Measurements from ENCODE around the gene TAOK1. TPM values are rescaled to one million over a fixed set of nuclear protein-coding genes. Genes with fewer than 3 reads are reported as not detected.

The TAOK1 gene
- total RNA-seq, 1 donor from 2014 or later, result 95.5 TPM

GRCh38 chr17:29562615-29563014 lies 172.5 kb downstream of the TAOK1 start:
- Mint-ChIP-seq H3K4me1 (ENCODE audit: unreplicated experiment) (peaks cover 17% of the 10 kb centered on the region), H3K27me3 (ENCODE audit: unreplicated experiment) (peaks cover 9% of the 10 kb centered on the region), H3K36me3 (ENCODE audit: low read depth, unreplicated experiment) (peaks cover 4% of the 10 kb centered on the region), H3K27ac (ENCODE audit: unreplicated experiment) (no peak overlapping the region), H3K9me3 (ENCODE audit: unreplicated experiment) (no peaks in the 10 kb centered on the region), H3K4me3 (ENCODE audit: unreplicated experiment) (no peak overlapping the region)
- no peak for DNase-seq (ENCODE audit: low spot score)
- TF ChIP-seq CTCF (IDR thresholded peaks at IDR 0.05; ENCODE audit: unreplicated experiment), result no peak

- H3K27ac Mint-ChIP-seq (ENCODE audit: unreplicated experiment), result no peak overlapping the region
- H3K4me3 Mint-ChIP-seq (ENCODE audit: unreplicated experiment), result no peak overlapping the region
- no peak for TF ChIP-seq CTCF (IDR thresholded peaks at IDR 0.05; ENCODE audit: unreplicated experiment)
- peaks cover 19% of the 10 kb centered on the region for H3K4me1 Mint-ChIP-seq (ENCODE audit: unreplicated experiment)
- H3K27me3 Mint-ChIP-seq (ENCODE audit: unreplicated experiment), result peaks cover 9% of the 10 kb centered on the region
- no peak for DNase-seq (ENCODE audit: low spot score)
- peaks cover 4% of the 10 kb centered on the region for H3K36me3 Mint-ChIP-seq (ENCODE audit: low read depth, unreplicated experiment)
- H3K9me3 Mint-ChIP-seq (ENCODE audit: unreplicated experiment), result no peaks in the 10 kb centered on the region
Observed at GRCh38 chr17:29563816-29564215, 173.7 kb downstream of the TAOK1 start.

GRCh38 chr17:29565643-29566472 lies 175.7 kb downstream of the TAOK1 start:
- H3K9me3 Mint-ChIP-seq (ENCODE audit: unreplicated experiment), result no peaks in the 10 kb centered on the region
- DNase-seq (ENCODE audit: low spot score), result no peak
- H3K36me3 Mint-ChIP-seq (ENCODE audit: low read depth, unreplicated experiment), result peaks cover 7% of the 10 kb centered on the region
- H3K4me1 Mint-ChIP-seq (ENCODE audit: unreplicated experiment), result peaks cover 19% of the 10 kb centered on the region
- H3K27me3 Mint-ChIP-seq (ENCODE audit: unreplicated experiment), result peaks cover 14% of the 10 kb centered on the region
- no peak overlapping the region for H3K27ac Mint-ChIP-seq (ENCODE audit: unreplicated experiment)
- TF ChIP-seq CTCF (IDR thresholded peaks at IDR 0.05; ENCODE audit: unreplicated experiment), result no peak
- H3K4me3 Mint-ChIP-seq (ENCODE audit: unreplicated experiment), result no peak overlapping the region

- Mint-ChIP-seq H3K4me3 (ENCODE audit: unreplicated experiment) (peak within 1 kb of the TSS; percentile 69), H3K27ac (ENCODE audit: unreplicated experiment) (no peak within 1 kb of the TSS), H3K4me1 (ENCODE audit: unreplicated experiment) (peaks cover 18% of the 10 kb centered on the region), H3K27me3 (ENCODE audit: unreplicated experiment) (peaks cover 14% of the 10 kb centered on the region), H3K9me3 (ENCODE audit: unreplicated experiment) (no peaks in the 10 kb centered on the region), H3K36me3 (ENCODE audit: low read depth, unreplicated experiment) (peaks cover 11% of the 10 kb centered on the region)
- peak; percentile 53 for DNase-seq (ENCODE audit: low spot score)
- TF ChIP-seq CTCF (IDR thresholded peaks at IDR 0.05; ENCODE audit: unreplicated experiment), result no peak
Observed at GRCh38 chr17:29566473-29567303, 176.5 kb downstream of the TAOK1 start, which contains the start of gene ABHD15. TSS of gene ABHD15 (minus strand) at chr17:29567037. CDS start at chr17:29566966, 71 bp downstream.

- no peak for DNase-seq (ENCODE audit: low spot score)
Observed at GRCh38 chr17:29567304-29567553, 177.1 kb downstream of the TAOK1 start.

More at GRCh38 chr17:29567304-29567553, 177.1 kb downstream of the TAOK1 start:
- no peaks in the 10 kb centered on the region for H3K9me3 Mint-ChIP-seq (ENCODE audit: unreplicated experiment)
- H3K4me1 Mint-ChIP-seq (ENCODE audit: unreplicated experiment), result peaks cover 12% of the 10 kb centered on the region
- H3K4me3 Mint-ChIP-seq (ENCODE audit: unreplicated experiment), result no peak overlapping the region
- no peak overlapping the region for H3K27ac Mint-ChIP-seq (ENCODE audit: unreplicated experiment)
- no peak for TF ChIP-seq CTCF (IDR thresholded peaks at IDR 0.05; ENCODE audit: unreplicated experiment)
- peaks cover 14% of the 10 kb centered on the region for H3K27me3 Mint-ChIP-seq (ENCODE audit: unreplicated experiment)
- H3K36me3 Mint-ChIP-seq (ENCODE audit: low read depth, unreplicated experiment), result peaks cover 11% of the 10 kb centered on the region

Measured in endothelial cell (in vitro differentiated cells).